OCI-LY7 (cell line): ENCODE data around the gene CASZ1. TPM values are rescaled to one million over a fixed set of nuclear protein-coding genes. Genes with fewer than 3 reads are reported as not detected.

Source experiments
- BruUV-seq: library from RNA; stranded (reverse); fragments of 400-500 nt; replicated peaks from 2 replicates; lab custom pipeline; 2021; lab: Mats Ljungman, UMichigan
- CTCF ChIA-PET: fragments of 300-600 bp; sonication (Branson Sonifier 250); formaldehyde crosslinking; loops from one replicate; lab custom pipeline; 2022; ENCODE audit warnings: antibody characterized with exemption; ENCODE audit not compliant: unreplicated experiment; lab: Charles Lee
- POLR2A ChIA-PET: fragments of 300-600 bp; sonication (Branson Sonifier 250); formaldehyde crosslinking; loops from one replicate; lab custom pipeline; 2022; ENCODE audit warnings: antibody characterized with exemption; lab: Charles Lee
- DNase-seq: peaks from one replicate; pipeline ENCODE4 v3.0.0-alpha.2; 2015; ENCODE audit warnings: low spot score
- H2AFZ ChIP-seq: fragments of 200-600 bp; sonication (generic), shearing (Covaris generic); 2 replicates; pipeline ENCODE4 v1.6.1; 2014; ENCODE audit warnings: mild to moderate bottlenecking, antibody characterized with exemption, low read length, moderate library complexity
- H3K27ac ChIP-seq: fragments of 200-600 bp; sonication (generic); 2 replicates; pipeline ENCODE4 v1.5.1; 2014; ENCODE audit warnings: mixed run types, low read depth, mild to moderate bottlenecking, moderate library complexity, low read length, inconsistent platforms; ENCODE audit not compliant: poor library complexity, severe bottlenecking
- H3K36me3 ChIP-seq: fragments of 200-600 bp; sonication (generic); 2 replicates; pipeline ENCODE4 v1.6.1; 2014; ENCODE audit warnings: mild to moderate bottlenecking, antibody characterized with exemption, low read length, moderate library complexity, mixed read lengths; ENCODE audit not compliant: insufficient read depth
- H3K4me1 ChIP-seq: fragments of 200-600 bp; sonication (generic); 2 replicates; pipeline ENCODE4 v1.5.1; 2014; ENCODE audit warnings: mild to moderate bottlenecking, low read length; ENCODE audit not compliant: insufficient read depth, poor library complexity, severe bottlenecking
- H3K4me2 ChIP-seq: fragments of 200-600 bp; sonication (generic); 2 replicates; pipeline ENCODE4 v1.6.1; 2014; ENCODE audit warnings: mild to moderate bottlenecking, low read length
- H3K4me3 ChIP-seq: fragments of 200-600 bp; sonication (generic); 2 replicates; pipeline ENCODE4 v1.5.1; 2014; ENCODE audit warnings: mild to moderate bottlenecking, low read depth, low read length; ENCODE audit not compliant: poor library complexity, severe bottlenecking
- H3K79me2 ChIP-seq: fragments of 200-600 bp; sonication (generic); 2 replicates; pipeline ENCODE4 v1.6.1; 2016; ENCODE audit warnings: low read depth, mild to moderate bottlenecking, low read length, moderate library complexity, mixed read lengths; ENCODE audit not compliant: insufficient read depth
- H3K9me2 ChIP-seq: fragments of 200-600 bp; sonication (generic); 2 replicates; pipeline ENCODE4 v1.6.1; 2016; ENCODE audit warnings: mild to moderate bottlenecking, low read length, mixed read lengths; ENCODE audit not compliant: insufficient read depth
- H3K9me3 ChIP-seq: fragments of 200-600 bp; sonication (generic); 2 replicates; pipeline ENCODE4 v1.6.1; 2014; ENCODE audit warnings: mild to moderate bottlenecking, mixed run types, low read length, mixed read lengths
- H4K20me1 ChIP-seq: fragments of 200-600 bp; sonication (generic); 2 replicates; pipeline ENCODE4 v1.6.1; 2014; ENCODE audit warnings: mild to moderate bottlenecking, antibody characterized with exemption, low read length, moderate library complexity, mixed read lengths; ENCODE audit not compliant: insufficient read depth
- CTCF ChIP-seq: fragments of 200-600 bp; sonication (generic); conservative IDR thresholded peaks from 2 replicates; pipeline ENCODE4 v1.5.1; 2014; ENCODE audit warnings: mild to moderate bottlenecking, antibody characterized with exemption, low read length, moderate library complexity, mixed read lengths
- EZH2phosphoT487 ChIP-seq: fragments of 200-600 bp; sonication (generic); IDR thresholded peaks from 2 replicates; pipeline ENCODE4 v1.6.1; 2018; ENCODE audit warnings: low read depth, borderline replicate concordance, mild to moderate bottlenecking, mixed run types, antibody characterized with exemption, low read length, moderate library complexity, mixed read lengths
- intact Hi-C: fragments of 100-400 bp; cut with micrococcal nuclease; formaldehyde crosslinking; loops from one replicate; pipeline ENCODE4 v1.10.0; 2022; ENCODE audit not compliant: unreplicated experiment
- total RNA-seq, 2 experiments: library from RNA; depleted of rRNA in 1 of 2; stranded (reverse); fragments of >200 nt in 1 of 2; shearing (Covaris generic) in 1 of 2; gene quantifications; 2 replicates each; pipeline ENCODE4 v1.2.3, GENCODE V29; 2014 to 2022

Gene CASZ1
- total RNA-seq, 2 experiments from 2014 or later = 3.3 to 3.9 TPM

GRCh38 chr1:10836726-10837125, 40.3 kb upstream of the CASZ1 start:
- no TSS peak for BruUV-seq
- no peaks in the 10 kb centered on the region for H3K79me2 ChIP-seq
- POLR2A ChIA-PET = no interaction called here
- H3K4me3 ChIP-seq = no peak overlapping the region
- no peaks in the 10 kb centered on the region for H3K9me3 ChIP-seq
- no peaks in the 10 kb centered on the region for H3K36me3 ChIP-seq
- intact Hi-C loops = no loop called here
- no peak overlapping the region for H2AFZ ChIP-seq
- H3K4me2 ChIP-seq = no peak overlapping the region
- no peak for DNase-seq
- H3K4me1 ChIP-seq = no peaks in the 10 kb centered on the region
- H4K20me1 ChIP-seq = no peaks in the 10 kb centered on the region
- CTCF ChIA-PET = no interaction called here
- H3K27ac ChIP-seq = no peak overlapping the region
- TF ChIP-seq EZH2phosphoT487 = no peak
- no peak for TF ChIP-seq CTCF
- H3K9me2 ChIP-seq = no peaks in the 10 kb centered on the region

GRCh38 chr1:10835822-10836421, 39.5 kb upstream of the CASZ1 start:
- Histone ChIP-seq H3K4me1 (no peaks in the 10 kb centered on the region), H3K79me2 (no peaks in the 10 kb centered on the region), H3K36me3 (no peaks in the 10 kb centered on the region), H3K4me2 (no peak overlapping the region), H3K27ac (no peak overlapping the region), H3K9me3 (no peaks in the 10 kb centered on the region), H3K4me3 (no peak overlapping the region), H4K20me1 (no peaks in the 10 kb centered on the region), H3K9me2 (no peaks in the 10 kb centered on the region), H2AFZ (no peak overlapping the region)
- CTCF ChIA-PET = no interaction called here
- no peak for TF ChIP-seq CTCF
- TF ChIP-seq EZH2phosphoT487 = no peak
- BruUV-seq = no TSS peak
- DNase-seq = no peak
- POLR2A ChIA-PET = no interaction called here
- intact Hi-C loops = no loop called here

GRCh38 chr1:10835421-10835820, 39.0 kb upstream of the CASZ1 start:
- H3K27ac ChIP-seq = no peak overlapping the region
- H3K4me1 ChIP-seq = no peaks in the 10 kb centered on the region
- no peak for DNase-seq
- BruUV-seq = no TSS peak
- POLR2A ChIA-PET = interaction anchor here (0.6 kb wide), 1 partner anchor 612 kb away, joined by 4 read pairs; no protein-coding TSS in a partner anchor
- no peak overlapping the region for H3K4me3 ChIP-seq
- H3K36me3 ChIP-seq = no peaks in the 10 kb centered on the region
- intact Hi-C loops = no loop called here
- no peak overlapping the region for H3K4me2 ChIP-seq
- no peaks in the 10 kb centered on the region for H3K9me3 ChIP-seq
- no peaks in the 10 kb centered on the region for H3K79me2 ChIP-seq
- no peaks in the 10 kb centered on the region for H4K20me1 ChIP-seq
- no peak for TF ChIP-seq CTCF
- no peak for TF ChIP-seq EZH2phosphoT487
- H2AFZ ChIP-seq = no peak overlapping the region
- H3K9me2 ChIP-seq = no peaks in the 10 kb centered on the region
- CTCF ChIA-PET = no interaction called here
